Suppressor macrophage treated with lipopolysaccharide for 4 hours (primary cell): ENCODE results near the gene CCL8.
"Not testable (repeated sequence)": the region's sequence is repeated elsewhere in the genome, so short reads cannot be mapped to it uniquely, and the experiment has no call there.

Experiments used
- DNase-seq: peaks from one replicate; pipeline ENCODE4 v3.0.0-alpha.2; 2020

Gene CCL8

DNA sequence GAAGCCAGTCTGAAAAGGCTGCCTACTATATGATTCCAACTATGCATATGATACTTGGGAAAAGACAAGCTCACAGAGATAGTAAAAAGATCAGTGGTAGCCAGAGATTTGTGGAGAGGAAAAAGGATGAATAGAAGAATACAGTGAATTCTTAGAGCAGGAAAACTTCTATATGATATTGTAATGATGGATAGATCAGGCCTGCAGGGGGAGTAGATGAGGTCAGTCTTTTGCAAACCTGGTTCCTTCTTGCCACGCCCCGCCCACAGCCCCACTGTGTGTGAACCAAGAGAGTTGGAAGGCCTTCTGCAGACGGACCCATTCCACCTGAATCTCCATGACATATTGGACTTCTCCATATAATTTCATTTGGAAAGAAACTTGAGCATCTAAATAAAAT is 761 bp upstream of the CCL8 start:
- peak; percentile 64 for DNase-seq

DNA sequence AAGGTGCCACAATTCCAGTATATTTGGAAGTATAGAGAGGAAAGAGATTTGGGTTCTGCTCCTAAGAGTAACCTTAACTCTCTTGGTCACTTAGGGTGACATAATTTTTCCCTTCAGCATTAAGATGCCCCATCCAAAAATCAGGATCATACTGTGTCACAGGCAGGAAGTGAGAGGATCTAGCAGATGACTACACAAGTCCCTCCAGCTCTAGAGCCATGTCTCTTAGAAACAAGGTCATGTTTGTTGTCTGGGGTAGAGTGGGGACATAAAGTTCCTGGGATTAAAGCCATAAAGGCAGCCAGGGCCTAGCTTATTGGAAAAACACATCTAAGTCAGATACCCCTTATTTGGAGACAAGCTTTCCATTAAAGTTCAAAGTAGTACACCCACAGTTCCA is 2.7 kb downstream of the CCL8 start:
- DNase-seq = peak; percentile 41

DNA sequence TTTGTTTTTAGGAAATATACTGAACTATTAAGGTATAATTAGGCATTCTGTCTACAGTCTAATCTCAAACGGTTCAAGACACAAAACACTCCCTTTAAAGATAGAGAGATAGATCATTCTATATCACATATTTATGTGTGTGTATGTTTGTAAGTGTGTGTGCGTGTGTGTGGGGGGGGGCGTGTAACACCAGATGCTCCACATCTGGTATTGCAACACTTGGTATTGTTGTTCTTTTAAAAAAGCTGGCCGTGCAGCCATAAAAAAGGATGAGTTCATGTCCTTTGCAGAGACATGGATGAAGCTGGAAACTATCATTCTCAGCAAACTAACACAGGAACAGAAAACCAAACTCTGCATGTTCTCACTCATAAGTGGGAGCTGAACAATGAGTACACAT is 8.3 kb downstream of the CCL8 start:
- DNase-seq = not testable (repeated sequence)

DNA sequence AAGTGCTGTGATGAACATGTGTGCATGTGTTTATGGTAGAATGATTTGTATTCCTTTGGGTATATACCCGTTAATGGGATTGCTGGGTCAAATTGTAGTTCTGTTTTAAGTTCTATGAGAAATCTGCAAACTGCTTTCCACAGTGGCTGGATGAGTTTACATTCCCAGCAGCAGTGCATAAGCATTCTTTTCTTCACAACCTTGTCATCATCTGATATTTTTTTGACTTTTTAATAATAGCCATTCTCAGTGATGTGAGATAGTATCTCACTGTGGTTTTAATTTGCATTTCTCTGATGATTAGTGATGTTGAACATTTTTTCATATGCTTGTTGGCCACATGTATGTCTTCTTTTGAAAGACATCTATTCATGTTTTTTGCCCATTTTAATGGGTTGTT is 18.5 kb downstream of the CCL8 start:
- DNase-seq = no peak

DNA sequence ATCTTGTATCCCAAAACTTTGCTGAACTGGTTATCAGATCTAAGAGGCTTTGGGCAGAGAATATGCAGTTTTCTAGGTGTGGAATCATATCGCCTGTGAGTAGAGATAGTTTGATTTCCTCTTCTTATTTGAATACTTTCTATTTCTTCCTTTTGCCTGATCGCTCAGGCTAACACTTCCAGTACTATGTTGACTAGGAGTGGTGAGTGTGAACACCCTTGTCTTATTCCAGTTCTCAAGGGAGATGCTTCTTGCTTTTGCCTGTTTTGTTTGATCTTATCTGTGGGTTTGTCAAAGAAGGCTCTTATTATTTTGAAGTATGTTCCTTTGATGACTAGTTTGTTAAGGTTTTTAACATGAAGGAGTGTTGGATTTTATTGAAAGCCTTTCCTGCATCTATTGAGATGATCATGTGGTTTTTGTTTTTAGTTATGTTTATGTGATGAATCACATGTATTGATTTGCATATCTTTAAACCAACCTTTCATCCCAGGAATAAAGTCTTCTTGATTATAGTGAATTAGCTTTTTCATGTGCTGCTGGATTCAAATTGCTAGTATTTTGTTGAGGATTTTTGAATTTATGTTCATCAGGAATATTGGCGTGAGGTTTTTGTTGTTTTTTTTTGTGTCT is 20.0 kb downstream of the CCL8 start:
- DNase-seq = no peak

- DNase-seq = no peak
Measured at GRCh38 chr17:34341916-34342315, 22.7 kb downstream of the CCL8 start.

GRCh38 chr17:34347063-34347462 is 27.8 kb downstream of the CCL8 start:
- DNase-seq = peak; percentile 58

- DNase-seq = no peak
Measured at GRCh38 chr17:34349751-34350150, 30.5 kb downstream of the CCL8 start.

DNA sequence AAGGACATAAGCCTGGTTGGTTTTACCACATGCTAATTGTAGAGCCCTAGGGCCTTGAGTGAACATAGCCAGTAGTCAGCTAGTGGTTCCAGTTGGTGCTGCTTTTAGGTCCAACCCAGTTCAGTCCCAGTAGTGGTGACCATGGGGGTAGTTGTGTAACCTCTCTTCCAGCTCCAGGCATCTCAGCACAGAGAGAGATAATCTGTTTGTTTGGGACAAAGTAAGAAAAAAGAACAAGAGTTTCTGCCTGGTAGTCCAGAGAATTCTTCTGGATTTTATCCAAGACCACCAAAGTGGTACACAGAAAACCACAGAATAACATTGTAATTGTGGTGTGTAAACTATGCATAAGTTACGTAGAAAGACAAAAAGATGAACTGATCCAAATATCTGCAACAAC is 31.9 kb downstream of the CCL8 start:
- no peak for DNase-seq

- no peak for DNase-seq
Measured at GRCh38 chr17:34352191-34352590, 33.0 kb downstream of the CCL8 start.

GRCh38 chr17:34354637-34355036 is 35.4 kb downstream of the CCL8 start:
- DNase-seq = peak; percentile 31

GRCh38 chr17:34356194-34356593 is 37.0 kb downstream of the CCL8 start, which contains the start of gene CCL13:
CCL13 (plus strand) TSS chr17:34356480; CDS start chr17:34356527, 47 bp downstream.
- DNase-seq = no peak

DNA sequence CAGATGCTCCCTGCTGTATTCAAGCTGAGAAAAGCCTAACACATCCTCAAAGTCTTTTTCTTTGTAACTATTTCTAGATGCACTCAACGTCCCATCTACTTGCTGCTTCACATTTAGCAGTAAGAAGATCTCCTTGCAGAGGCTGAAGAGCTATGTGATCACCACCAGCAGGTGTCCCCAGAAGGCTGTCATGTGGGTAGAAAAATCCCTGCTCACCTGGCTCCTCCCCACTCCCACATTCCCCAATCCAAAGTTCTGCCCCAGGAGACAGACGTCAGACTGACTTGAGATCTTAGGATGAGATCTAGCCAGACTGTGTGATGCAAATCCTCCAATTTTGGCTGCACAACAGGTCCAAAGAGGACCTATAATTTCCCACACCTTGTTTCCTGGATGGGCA is 38.2 kb downstream of the CCL8 start:
- no peak for DNase-seq

DNA sequence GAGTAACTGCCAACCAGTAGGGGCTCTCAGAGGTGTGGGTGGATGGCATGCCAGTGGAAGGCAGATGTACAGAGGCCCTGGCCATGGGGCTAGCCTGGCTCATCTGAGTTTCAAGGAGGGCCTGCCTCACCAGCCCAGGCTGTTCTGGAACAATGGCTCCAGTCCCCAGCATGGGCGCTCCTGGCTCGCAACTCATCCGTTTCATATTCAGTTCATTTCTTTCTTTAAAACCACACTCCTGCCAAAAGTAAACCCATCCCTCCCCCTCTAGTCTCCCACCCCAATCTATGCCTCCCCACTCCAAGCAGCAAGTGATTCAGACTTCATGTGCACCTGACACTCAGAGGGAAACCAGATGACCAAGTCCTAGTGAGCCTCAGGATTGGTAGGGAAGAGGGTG is 39.4 kb downstream of the CCL8 start:
- DNase-seq = no peak

DNA sequence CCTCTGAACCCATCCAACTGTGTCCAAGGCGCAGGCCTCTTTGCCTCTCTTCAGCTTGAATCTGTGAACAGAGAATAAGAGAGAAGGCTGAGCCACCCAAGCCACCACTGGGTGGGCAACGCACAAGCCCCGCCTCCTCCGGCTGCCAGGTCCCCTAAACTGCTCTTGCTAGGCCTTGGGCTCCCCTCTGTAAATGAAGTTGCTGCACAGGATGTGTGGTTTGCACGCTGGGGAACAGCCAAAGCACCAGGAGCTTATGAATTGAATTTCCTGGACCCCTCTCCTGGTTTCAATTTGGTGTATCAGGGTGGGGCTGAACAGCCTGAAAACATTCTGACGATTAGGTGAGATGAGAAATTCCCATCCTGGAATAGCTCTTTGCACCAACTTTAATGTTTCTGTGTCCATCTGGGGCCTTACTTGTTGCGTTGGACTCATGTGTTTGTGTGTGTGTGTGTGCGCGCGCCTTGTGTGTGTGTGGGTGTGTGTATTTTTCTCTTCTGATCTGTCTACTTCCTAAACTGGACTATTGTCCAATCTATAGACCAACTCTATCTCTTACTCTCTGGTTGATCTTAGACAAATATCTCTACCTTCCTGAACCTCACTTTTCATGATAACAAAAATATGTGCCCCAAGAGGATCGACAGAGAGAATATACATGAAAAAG is 41.5 kb downstream of the CCL8 start:
- DNase-seq = no peak

- peak; percentile 94 for DNase-seq
Measured at GRCh38 chr17:34361478-34362061, 42.3 kb downstream of the CCL8 start.

- DNase-seq = peak; percentile 64
Measured at GRCh38 chr17:34363183-34363661, 44.0 kb downstream of the CCL8 start, which contains the start of gene CCL1. CCL1 (minus strand) TSS chr17:34363233; CDS start chr17:34363161, 72 bp downstream.

DNA sequence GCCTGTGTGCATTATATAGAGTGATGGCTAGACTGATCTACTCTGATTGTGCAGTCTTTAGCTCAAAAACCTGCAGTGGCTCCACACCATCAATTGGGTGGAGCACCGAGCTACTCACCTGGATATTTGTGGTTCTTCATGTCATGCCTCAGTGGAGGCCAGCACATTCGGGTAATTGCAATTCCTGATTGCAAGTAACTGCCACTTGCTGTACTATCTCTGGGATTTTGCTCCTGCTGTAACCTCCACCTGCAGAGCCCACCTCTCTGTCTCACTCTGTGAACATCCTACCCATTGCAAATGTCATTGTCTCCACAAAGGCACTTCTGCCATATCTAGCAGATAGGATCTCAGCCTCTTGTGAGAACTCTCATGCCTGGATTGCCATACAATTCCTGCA is 45.5 kb downstream of the CCL8 start:
- DNase-seq = no peak

GRCh38 chr17:34365340-34365739 is 46.1 kb downstream of the CCL8 start:
- DNase-seq = no peak

DNA sequence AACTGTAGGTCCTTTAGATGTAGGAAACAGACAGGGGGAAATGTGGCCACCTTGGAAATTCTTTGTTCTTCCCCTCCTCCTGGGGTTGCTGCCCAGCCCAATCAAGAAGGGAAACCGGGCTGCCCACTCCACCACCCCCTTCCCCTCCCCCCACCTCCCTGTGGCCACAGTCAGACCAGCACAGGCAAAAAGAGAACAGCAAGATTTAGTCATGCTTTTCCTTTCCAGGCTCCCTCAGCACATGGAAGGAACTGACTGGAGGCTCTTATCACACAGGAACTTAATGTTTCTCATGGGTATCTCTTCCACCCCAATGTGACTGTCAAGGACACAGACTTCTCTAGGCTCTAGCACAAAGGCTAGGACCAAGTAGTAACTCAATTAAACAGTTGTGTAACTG is 46.8 kb downstream of the CCL8 start:
- DNase-seq = peak; percentile 84

DNA sequence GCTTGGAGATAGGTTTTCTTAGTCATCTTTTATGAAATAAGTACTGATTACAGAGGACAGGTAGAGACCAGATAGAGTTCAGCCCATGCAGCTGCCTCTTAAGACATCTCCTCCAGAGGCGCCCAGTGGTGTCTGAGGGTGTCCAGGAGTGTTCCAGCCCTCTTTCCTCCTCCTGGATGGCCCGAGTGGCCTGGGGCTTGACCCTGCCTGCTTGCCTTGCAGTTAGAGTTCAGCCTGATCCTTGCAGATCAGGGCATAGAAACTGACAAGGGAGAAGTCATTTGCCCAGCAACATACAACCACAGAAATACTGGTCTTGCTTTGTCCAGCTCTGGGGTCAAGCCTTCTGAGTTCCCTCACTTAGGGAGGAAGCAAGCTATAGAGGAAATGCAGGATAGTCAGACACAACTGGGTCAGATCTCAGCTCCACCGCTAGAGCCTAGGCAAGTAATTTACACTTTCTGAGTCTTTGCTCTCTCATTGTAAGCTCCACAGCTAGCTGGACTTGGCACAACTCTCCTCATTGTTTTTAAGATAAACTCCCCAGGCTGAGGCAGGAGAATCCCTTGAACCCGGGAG is 47.4 kb downstream of the CCL8 start:
- peak; percentile 41 for DNase-seq

GRCh38 chr17:34367486-34368195 is 48.4 kb downstream of the CCL8 start:
- DNase-seq = no peak
